Measurements from ENCODE around the gene PRR19.
"Not testable (repeated sequence)": the region's sequence is repeated elsewhere in the genome, so short reads cannot be mapped to it uniquely, and the experiment has no call there.

DNA sequence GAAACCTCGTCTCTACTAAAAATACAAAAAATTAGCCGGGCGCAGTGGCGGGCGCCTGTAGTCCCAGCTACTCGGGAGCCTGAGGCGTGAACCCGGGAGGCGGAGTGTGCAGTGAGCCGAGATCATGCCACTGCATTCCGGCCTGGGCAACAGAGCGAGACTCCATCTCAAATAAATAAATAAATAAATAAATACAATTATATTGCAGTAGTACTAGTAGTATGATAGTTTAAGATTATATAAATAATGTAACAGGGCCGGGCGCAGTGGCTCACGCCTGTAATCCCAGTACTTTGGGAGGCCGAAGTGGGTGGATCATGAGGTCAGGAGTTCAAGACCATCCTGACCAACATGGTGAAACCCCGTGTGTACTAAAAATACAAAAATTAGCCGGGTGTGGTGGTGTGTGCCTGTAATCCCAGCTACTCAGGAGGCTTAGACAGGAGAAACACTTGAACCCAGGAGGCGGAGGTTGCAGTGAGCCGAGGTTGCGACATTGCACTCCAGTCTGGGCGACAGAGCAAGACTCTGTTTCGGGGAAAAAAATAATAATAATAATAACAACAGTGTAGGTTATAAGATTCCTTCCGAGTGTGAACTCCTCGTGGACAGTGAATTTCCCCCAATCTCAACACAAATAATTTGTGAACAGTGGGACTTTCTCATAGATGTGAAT, 34.9 kb upstream of the PRR19 start:
- TF ChIP-seq, protein P1, sequence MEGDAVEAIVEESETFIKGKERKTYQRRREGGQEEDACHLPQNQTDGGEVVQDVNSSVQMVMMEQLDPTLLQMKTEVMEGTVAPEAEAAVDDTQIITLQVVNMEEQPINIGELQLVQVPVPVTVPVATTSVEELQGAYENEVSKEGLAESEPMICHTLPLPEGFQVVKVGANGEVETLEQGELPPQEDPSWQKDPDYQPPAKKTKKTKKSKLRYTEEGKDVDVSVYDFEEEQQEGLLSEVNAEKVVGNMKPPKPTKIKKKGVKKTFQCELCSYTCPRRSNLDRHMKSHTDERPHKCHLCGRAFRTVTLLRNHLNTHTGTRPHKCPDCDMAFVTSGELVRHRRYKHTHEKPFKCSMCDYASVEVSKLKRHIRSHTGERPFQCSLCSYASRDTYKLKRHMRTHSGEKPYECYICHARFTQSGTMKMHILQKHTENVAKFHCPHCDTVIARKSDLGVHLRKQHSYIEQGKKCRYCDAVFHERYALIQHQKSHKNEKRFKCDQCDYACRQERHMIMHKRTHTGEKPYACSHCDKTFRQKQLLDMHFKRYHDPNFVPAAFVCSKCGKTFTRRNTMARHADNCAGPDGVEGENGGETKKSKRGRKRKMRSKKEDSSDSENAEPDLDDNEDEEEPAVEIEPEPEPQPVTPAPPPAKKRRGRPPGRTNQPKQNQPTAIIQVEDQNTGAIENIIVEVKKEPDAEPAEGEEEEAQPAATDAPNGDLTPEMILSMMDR (IDR thresholded peaks at IDR 0.05), result not testable (repeated sequence)
- not testable (repeated sequence) for TF ChIP-seq EZH2 (IDR thresholded peaks at IDR 0.05; ENCODE audit: borderline replicate concordance, insufficient read depth, low read depth, low read length, poor library complexity, severe bottlenecking)

Data from B cell (primary cell).